ENCODE results near the gene CAPRIN2.

The CAPRIN2 gene

DNA sequence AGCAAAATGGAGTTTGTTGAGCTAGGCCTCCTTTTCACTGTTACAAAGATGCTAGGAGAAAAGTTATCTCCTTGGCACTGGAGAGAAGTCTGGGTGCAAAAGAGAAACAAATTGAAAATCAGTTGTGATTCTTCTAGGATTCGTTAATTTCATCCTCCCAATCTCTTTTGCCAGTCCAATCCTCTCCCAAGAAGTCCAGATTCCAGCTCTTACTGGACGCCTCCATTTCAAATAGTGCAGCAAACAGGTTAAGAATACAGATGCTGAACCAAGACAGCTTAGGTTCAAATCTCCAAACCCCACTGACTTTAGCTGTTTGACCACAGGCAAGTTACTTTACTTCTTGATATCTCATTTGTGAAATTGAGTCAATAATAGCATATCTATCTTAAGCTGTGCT is 34.0 kb upstream of the CAPRIN2 start:
- TF ChIP-seq, protein P1, sequence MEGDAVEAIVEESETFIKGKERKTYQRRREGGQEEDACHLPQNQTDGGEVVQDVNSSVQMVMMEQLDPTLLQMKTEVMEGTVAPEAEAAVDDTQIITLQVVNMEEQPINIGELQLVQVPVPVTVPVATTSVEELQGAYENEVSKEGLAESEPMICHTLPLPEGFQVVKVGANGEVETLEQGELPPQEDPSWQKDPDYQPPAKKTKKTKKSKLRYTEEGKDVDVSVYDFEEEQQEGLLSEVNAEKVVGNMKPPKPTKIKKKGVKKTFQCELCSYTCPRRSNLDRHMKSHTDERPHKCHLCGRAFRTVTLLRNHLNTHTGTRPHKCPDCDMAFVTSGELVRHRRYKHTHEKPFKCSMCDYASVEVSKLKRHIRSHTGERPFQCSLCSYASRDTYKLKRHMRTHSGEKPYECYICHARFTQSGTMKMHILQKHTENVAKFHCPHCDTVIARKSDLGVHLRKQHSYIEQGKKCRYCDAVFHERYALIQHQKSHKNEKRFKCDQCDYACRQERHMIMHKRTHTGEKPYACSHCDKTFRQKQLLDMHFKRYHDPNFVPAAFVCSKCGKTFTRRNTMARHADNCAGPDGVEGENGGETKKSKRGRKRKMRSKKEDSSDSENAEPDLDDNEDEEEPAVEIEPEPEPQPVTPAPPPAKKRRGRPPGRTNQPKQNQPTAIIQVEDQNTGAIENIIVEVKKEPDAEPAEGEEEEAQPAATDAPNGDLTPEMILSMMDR (IDR thresholded peaks at IDR 0.05; ENCODE audit: low read depth, low read length, missing control alignments) = no peak
- DNase-seq = no peak
- no peak overlapping the region for H3K27ac ChIP-seq
- in situ Hi-C loops (cut with HindIII; ENCODE audit: low pct_ligation_motif_present, low sequenced_read_pairs) = no loop called here
- no peaks in the 10 kb centered on the region for H3K36me3 ChIP-seq (replicated peaks)
- H3K27me3 ChIP-seq (replicated peaks) = no peaks in the 10 kb centered on the region
- H3K4me3 ChIP-seq (ENCODE audit: low read depth, low read length) = no peak overlapping the region

GRCh38 chr12:30785630-30786029 is 30.9 kb upstream of the CAPRIN2 start:
- no peak overlapping the region for H3K27ac ChIP-seq

DNA sequence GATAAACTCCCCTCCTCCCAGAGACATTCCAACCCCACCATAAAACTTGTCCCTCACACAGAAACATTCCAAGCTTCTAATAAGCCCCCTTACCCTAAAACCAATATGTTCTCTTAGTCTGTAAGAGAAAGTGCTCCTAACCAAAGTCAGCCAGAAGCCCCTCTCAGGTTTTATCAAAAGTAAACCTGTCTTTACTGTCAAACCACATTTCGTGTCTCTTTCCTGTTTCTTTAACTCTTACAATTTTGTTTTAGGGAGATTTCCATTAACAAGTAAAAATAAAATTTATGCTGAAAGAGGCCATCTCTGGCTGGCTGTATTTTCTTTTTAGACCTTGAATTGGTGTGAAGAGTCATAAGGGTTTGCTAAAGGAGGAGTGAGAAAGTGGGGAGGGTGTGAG is 29.8 kb upstream of the CAPRIN2 start:
- TF ChIP-seq, protein P1 (IDR thresholded peaks at IDR 0.05; ENCODE audit: low read depth, low read length, missing control alignments) = no peak
- Histone ChIP-seq H3K27ac (no peak overlapping the region), H3K4me3 (ENCODE audit: low read depth, low read length) (no peak overlapping the region), H3K36me3 (replicated peaks) (no peaks in the 10 kb centered on the region), H3K27me3 (replicated peaks) (no peaks in the 10 kb centered on the region)
- no peak for DNase-seq
- in situ Hi-C loops (cut with HindIII; ENCODE audit: low pct_ligation_motif_present, low sequenced_read_pairs) = no loop called here

More at GRCh38 chr12:30785630-30786029, 30.9 kb upstream of the CAPRIN2 start:
- H3K4me3 ChIP-seq (ENCODE audit: low read depth, low read length) = no peak overlapping the region
- H3K36me3 ChIP-seq (replicated peaks) = no peaks in the 10 kb centered on the region
- TF ChIP-seq, protein P1 (IDR thresholded peaks at IDR 0.05; ENCODE audit: low read depth, low read length, missing control alignments) = no peak
- in situ Hi-C loops (cut with HindIII; ENCODE audit: low pct_ligation_motif_present, low sequenced_read_pairs) = no loop called here
- no peaks in the 10 kb centered on the region for H3K27me3 ChIP-seq (replicated peaks)
- DNase-seq = no peak

DNA sequence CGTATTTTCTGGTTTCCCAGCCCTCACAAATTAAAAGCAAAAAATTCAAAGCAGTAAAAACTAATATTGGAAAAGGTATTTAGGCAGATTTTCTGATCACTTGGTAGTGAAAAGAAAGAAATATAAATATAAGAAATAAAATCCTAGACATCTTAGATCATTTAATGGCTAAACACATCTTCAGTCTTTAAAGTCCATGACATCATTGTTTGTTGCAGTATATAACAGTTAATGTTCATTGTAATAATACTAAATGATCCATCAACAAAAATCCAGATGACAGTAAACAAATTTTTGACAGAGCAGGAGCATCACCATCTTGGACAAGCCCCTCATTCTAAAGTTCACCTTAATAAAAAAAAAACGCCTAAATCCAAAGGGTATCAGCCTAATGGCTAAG is 29.2 kb upstream of the CAPRIN2 start:
- TF ChIP-seq, protein P1 (IDR thresholded peaks at IDR 0.05; ENCODE audit: low read depth, low read length, missing control alignments) = no peak
- H3K4me3 ChIP-seq (ENCODE audit: low read depth, low read length) = no peak overlapping the region
- H3K27me3 ChIP-seq (replicated peaks) = no peaks in the 10 kb centered on the region
- no peaks in the 10 kb centered on the region for H3K36me3 ChIP-seq (replicated peaks)
- H3K27ac ChIP-seq = no peak overlapping the region
- DNase-seq = no peak
- in situ Hi-C loops (cut with HindIII; ENCODE audit: low pct_ligation_motif_present, low sequenced_read_pairs) = no loop called here

DNA sequence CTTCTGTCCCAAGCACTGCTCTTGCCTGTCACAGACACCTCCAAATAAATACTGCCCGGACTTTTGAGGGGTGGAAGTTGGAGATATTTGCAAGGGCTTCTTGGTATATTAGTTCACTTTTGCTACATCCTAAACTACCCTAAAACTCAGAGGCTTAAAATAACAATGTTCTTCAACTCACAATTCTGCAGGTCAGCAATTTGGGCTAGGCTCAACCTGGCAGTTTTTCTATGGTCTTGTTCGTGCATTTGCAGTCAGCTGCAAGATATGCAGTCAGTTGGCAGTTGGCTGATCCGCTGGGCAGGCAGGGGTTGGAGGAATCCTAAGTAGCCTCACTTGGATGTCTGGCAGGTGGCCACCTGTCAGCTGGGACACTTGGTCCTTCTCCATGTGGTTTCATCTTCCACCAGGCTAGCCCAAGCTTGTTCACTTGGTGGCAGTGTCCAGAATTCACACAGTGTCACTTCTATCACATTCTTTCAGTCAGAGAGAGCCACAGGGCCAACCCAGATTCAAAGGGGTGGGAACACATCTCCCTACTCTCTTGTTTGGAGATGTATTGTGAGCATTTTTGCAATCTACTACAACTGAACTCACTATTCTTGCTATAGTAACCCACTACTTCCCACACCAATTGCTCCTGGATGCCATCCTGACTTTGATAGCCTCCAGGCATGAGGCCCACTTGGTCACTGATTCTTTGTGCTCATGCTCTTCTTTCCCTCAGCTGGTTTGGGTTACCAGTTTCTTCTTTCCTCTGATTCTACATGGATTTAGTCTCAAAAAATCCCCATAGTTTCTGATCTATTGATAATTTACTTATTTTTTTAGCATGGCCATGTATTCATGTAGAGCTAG is 27.8 kb upstream of the CAPRIN2 start:
- Histone ChIP-seq H3K27me3 (replicated peaks) (no peaks in the 10 kb centered on the region), H3K27ac (no peak overlapping the region), H3K4me3 (ENCODE audit: low read depth, low read length) (no peak overlapping the region), H3K36me3 (replicated peaks) (no peaks in the 10 kb centered on the region)
- TF ChIP-seq, protein P1 (IDR thresholded peaks at IDR 0.05; ENCODE audit: low read depth, low read length, missing control alignments) = no peak
- in situ Hi-C loops (cut with HindIII; ENCODE audit: low pct_ligation_motif_present, low sequenced_read_pairs) = no loop called here
- no peak for DNase-seq

Measured in brain microvascular endothelial cell (primary cell).